Muscle of leg (tissue), 11 donors: ENCODE measurements around the gene C8A. TPM values are rescaled to one million over a fixed set of nuclear protein-coding genes. Genes with fewer than 3 reads are reported as not detected.
A peak's percentile ranks its signal among the peaks of the same experiment; 100 is the strongest.

Experiments
- DNase-seq: peaks from one replicate; pipeline ENCODE4 v3.0.0; 2013
- H3K27ac ChIP-seq: one replicate; pipeline ENCODE4 v1.5.1; 2013; ENCODE audit warnings: mild to moderate bottlenecking, low read length, control low read depth
- H3K27me3 ChIP-seq: one replicate; pipeline ENCODE4 v1.6.1; 2013; ENCODE audit warnings: low read length; ENCODE audit not compliant: control insufficient read depth, insufficient read depth
- H3K36me3 ChIP-seq: one replicate; pipeline ENCODE4 v1.6.1; 2013; ENCODE audit warnings: low read length; ENCODE audit not compliant: control insufficient read depth, insufficient read depth
- H3K4me1 ChIP-seq: one replicate; pipeline ENCODE4 v1.6.1; 2013; ENCODE audit warnings: low read length; ENCODE audit not compliant: control insufficient read depth, insufficient read depth
- H3K4me3 ChIP-seq: one replicate; pipeline ENCODE4 v1.5.1; 2013; ENCODE audit warnings: low read length, control low read depth
- H3K9me3 ChIP-seq: replicated peaks from 2 replicates; pipeline ENCODE4 v1.6.1; 2013; ENCODE audit warnings: low read depth, low read length; ENCODE audit not compliant: control insufficient read depth
- WGBS: methylation state at CpG from one replicate; pipeline ENCODE4 v1.1.5; 2013; ENCODE audit warnings: missing lambda C conversion rate; ENCODE audit not compliant: insufficient coverage; 5-methylcytosine and 5-hydroxymethylcytosine counted together
- polyA plus RNA-seq, 8 donors: library from polyadenylated mRNA; unstranded; fragments of 120-200 nt; gene quantifications; one replicate each; pipeline versions ENCODE4 v1.2.1 to v1.2.3, GENCODE V29; 2013; ENCODE audit warnings: inconsistent platforms in 1 of 8, low replicate concordance in 1 of 8; ENCODE audit not compliant: insufficient read length in 8 of 8, insufficient read depth in 1 of 8
- total RNA-seq: library from RNA; stranded (reverse); fragments of 120-200 nt; gene quantifications from one replicate; pipeline ENCODE4 v1.2.4, GENCODE V29; 2013

The C8A gene
- total and polyA plus RNA-seq, 9 donors, result 0.33 TPM; not detected in 8

GRCh38 chr1:56874689-56875088 lies 20.1 kb downstream of the C8A start:
- no peak overlapping the region for H3K4me3 ChIP-seq
- no peaks in the 10 kb centered on the region for H3K27me3 ChIP-seq
- H3K27ac ChIP-seq, result no peak overlapping the region
- no peaks in the 10 kb centered on the region for H3K4me1 ChIP-seq
- H3K36me3 ChIP-seq, result no peaks in the 10 kb centered on the region
- no peak for DNase-seq
- H3K9me3 ChIP-seq, result no peaks in the 10 kb centered on the region
- WGBS, result 88% methylated on average over 3 of the region's 4 CpGs

GRCh38 chr1:56877973-56878372 lies 23.4 kb downstream of the C8A start:
- H3K27ac ChIP-seq, result no peak overlapping the region

GRCh38 chr1:56880774-56881173 lies 26.2 kb downstream of the C8A start:
- Histone ChIP-seq H3K27me3 (no peaks in the 10 kb centered on the region), H3K4me1 (no peaks in the 10 kb centered on the region), H3K27ac (no peak overlapping the region), H3K36me3 (no peaks in the 10 kb centered on the region), H3K9me3 (no peaks in the 10 kb centered on the region), H3K4me3 (no peak overlapping the region)
- WGBS, result no CpG with 5 or more reads among the region's 1 CpG
- no peak for DNase-seq

More at GRCh38 chr1:56877973-56878372, 23.4 kb downstream of the C8A start:
- Histone ChIP-seq H3K4me1 (no peaks in the 10 kb centered on the region), H3K4me3 (no peak overlapping the region), H3K9me3 (no peaks in the 10 kb centered on the region), H3K36me3 (no peaks in the 10 kb centered on the region), H3K27me3 (no peaks in the 10 kb centered on the region)
- DNase-seq, result peak; percentile 14
- no CpG with 5 or more reads among the region's 3 CpGs for WGBS

- Histone ChIP-seq H3K27me3 (no peaks in the 10 kb centered on the region), H3K4me3 (no peak overlapping the region), H3K9me3 (no peaks in the 10 kb centered on the region), H3K27ac (no peak overlapping the region), H3K36me3 (no peaks in the 10 kb centered on the region), H3K4me1 (no peaks in the 10 kb centered on the region)
- 97% methylated on average over 5 of the region's 6 CpGs for WGBS
- DNase-seq, result no peak
Observed at GRCh38 chr1:56881417-56881816, 26.8 kb downstream of the C8A start.

GRCh38 chr1:56890229-56890628 lies 35.6 kb downstream of the C8A start:
- peaks cover 2% of the 10 kb centered on the region for H3K27me3 ChIP-seq
- WGBS, result 81% methylated on average over 1 of the region's 3 CpGs
- H3K9me3 ChIP-seq, result no peaks in the 10 kb centered on the region
- no peaks in the 10 kb centered on the region for H3K36me3 ChIP-seq
- H3K4me3 ChIP-seq, result no peak overlapping the region
- no peaks in the 10 kb centered on the region for H3K4me1 ChIP-seq
- no peak for DNase-seq
- no peak overlapping the region for H3K27ac ChIP-seq

GRCh38 chr1:56894014-56894413 lies 39.4 kb downstream of the C8A start:
- Histone ChIP-seq H3K4me3 (no peak overlapping the region), H3K4me1 (no peaks in the 10 kb centered on the region), H3K9me3 (no peaks in the 10 kb centered on the region), H3K27ac (no peak overlapping the region), H3K36me3 (no peaks in the 10 kb centered on the region), H3K27me3 (no peaks in the 10 kb centered on the region)
- no peak for DNase-seq

GRCh38 chr1:56897150-56898004 lies 42.8 kb downstream of the C8A start:
- no peaks in the 10 kb centered on the region for H3K4me1 ChIP-seq
- no peak overlapping the region for H3K4me3 ChIP-seq
- no peak overlapping the region for H3K27ac ChIP-seq
- no peaks in the 10 kb centered on the region for H3K9me3 ChIP-seq
- 83% methylated on average over 2 of the region's 6 CpGs for WGBS
- peak; percentile 31 for DNase-seq
- no peaks in the 10 kb centered on the region for H3K36me3 ChIP-seq
- no peaks in the 10 kb centered on the region for H3K27me3 ChIP-seq

- Histone ChIP-seq H3K4me1 (no peaks in the 10 kb centered on the region), H3K9me3 (no peaks in the 10 kb centered on the region), H3K4me3 (no peak overlapping the region), H3K27me3 (no peaks in the 10 kb centered on the region), H3K27ac (no peak overlapping the region), H3K36me3 (no peaks in the 10 kb centered on the region)
- WGBS, result 72% methylated on average over 2 of the region's 2 CpGs
- no peak for DNase-seq
Observed at GRCh38 chr1:56898005-56898373, 43.4 kb downstream of the C8A start.

GRCh38 chr1:56898879-56899278 lies 44.3 kb downstream of the C8A start:
- H3K27me3 ChIP-seq, result no peaks in the 10 kb centered on the region
- no peaks in the 10 kb centered on the region for H3K9me3 ChIP-seq
- H3K4me3 ChIP-seq, result no peak overlapping the region
- no peaks in the 10 kb centered on the region for H3K36me3 ChIP-seq
- H3K27ac ChIP-seq, result no peak overlapping the region
- WGBS, result no CpG with 5 or more reads among the region's 2 CpGs
- no peak for DNase-seq
- no peaks in the 10 kb centered on the region for H3K4me1 ChIP-seq

- WGBS, result 56% methylated on average over 2 of the region's 3 CpGs
- Histone ChIP-seq H3K36me3 (no peaks in the 10 kb centered on the region), H3K27ac (no peak overlapping the region), H3K9me3 (no peaks in the 10 kb centered on the region), H3K4me3 (no peak overlapping the region), H3K27me3 (no peaks in the 10 kb centered on the region), H3K4me1 (no peaks in the 10 kb centered on the region)
- DNase-seq, result no peak
Observed at GRCh38 chr1:56901716-56902115, 47.1 kb downstream of the C8A start.

- Histone ChIP-seq H3K9me3 (no peaks in the 10 kb centered on the region), H3K4me3 (no peak overlapping the region), H3K36me3 (no peaks in the 10 kb centered on the region), H3K27me3 (no peaks in the 10 kb centered on the region), H3K4me1 (no peaks in the 10 kb centered on the region), H3K27ac (no peak overlapping the region)
- 86% methylated on average over 1 of the region's 1 CpG for WGBS
- DNase-seq, result no peak
Observed at GRCh38 chr1:56903778-56904177, 49.2 kb downstream of the C8A start.
